Calu3 (cell line): ENCODE data around the gene HEMK1. TPM values are rescaled to one million over a fixed set of nuclear protein-coding genes. Genes with fewer than 3 reads are reported as not detected.

Source experiments
- BruUV-seq: library from RNA; stranded (reverse); fragments of 400-500 nt; replicated peaks from 2 replicates; lab custom pipeline; 2021; lab: Mats Ljungman, UMichigan
- CTCF ChIA-PET: fragments of 300-600 bp; sonication (Branson Sonifier 250); formaldehyde crosslinking; loops from one replicate; lab custom pipeline; 2022; ENCODE audit warnings: antibody characterized with exemption; lab: Charles Lee
- DNase-seq: peaks from one replicate; pipeline ENCODE4 v3.0.0; 2022
- H3K27ac Mint-ChIP-seq: one replicate; pipeline ENCODE4 v1.8.0; 2022; ENCODE audit warnings: mixed read lengths; ENCODE audit not compliant: unreplicated experiment
- H3K27me3 Mint-ChIP-seq: one replicate; pipeline ENCODE4 v1.8.0; 2022; ENCODE audit warnings: mixed read lengths; ENCODE audit not compliant: unreplicated experiment
- H3K36me3 Mint-ChIP-seq: one replicate; pipeline ENCODE4 v1.8.0; 2022; ENCODE audit warnings: mild to moderate bottlenecking, moderate library complexity, mixed read lengths; ENCODE audit not compliant: insufficient read depth, unreplicated experiment
- H3K4me1 Mint-ChIP-seq: one replicate; pipeline ENCODE4 v1.8.0; 2022; ENCODE audit warnings: mild to moderate bottlenecking, low read depth, mixed read lengths; ENCODE audit not compliant: unreplicated experiment
- H3K4me3 Mint-ChIP-seq: one replicate; pipeline ENCODE4 v1.8.0; 2022; ENCODE audit warnings: mild to moderate bottlenecking, low read depth, moderate library complexity, mixed read lengths; ENCODE audit not compliant: unreplicated experiment
- H3K9me3 Mint-ChIP-seq: one replicate; pipeline ENCODE4 v1.8.0; 2022; ENCODE audit warnings: low read depth, mixed read lengths; ENCODE audit not compliant: unreplicated experiment
- intact Hi-C: fragments of 100-400 bp; cut with micrococcal nuclease; formaldehyde crosslinking; loops from one replicate; pipeline ENCODE4 v1.10.0; 2022; ENCODE audit not compliant: unreplicated experiment
- total RNA-seq: library from RNA; stranded (reverse); gene quantifications from 2 replicates; pipeline ENCODE4 v1.2.3, GENCODE V29; 2022
- TF ChIP-seq, protein P1 (sequence below): fragments of 200-600 bp; IDR thresholded peaks from one replicate; pipeline ENCODE4 v1.8.0; 2022; ENCODE audit warnings: antibody characterized with exemption; ENCODE audit not compliant: unreplicated experiment

The HEMK1 gene
- total RNA-seq, 1 experiment from 2014 or later: 20.0 TPM

- H3K36me3 Mint-ChIP-seq: no peaks in the 10 kb centered on the region
- peaks cover 46% of the 10 kb centered on the region for H3K27me3 Mint-ChIP-seq
- H3K27ac Mint-ChIP-seq: no peak overlapping the region
- BruUV-seq: no TSS peak
- TF ChIP-seq, protein P1, sequence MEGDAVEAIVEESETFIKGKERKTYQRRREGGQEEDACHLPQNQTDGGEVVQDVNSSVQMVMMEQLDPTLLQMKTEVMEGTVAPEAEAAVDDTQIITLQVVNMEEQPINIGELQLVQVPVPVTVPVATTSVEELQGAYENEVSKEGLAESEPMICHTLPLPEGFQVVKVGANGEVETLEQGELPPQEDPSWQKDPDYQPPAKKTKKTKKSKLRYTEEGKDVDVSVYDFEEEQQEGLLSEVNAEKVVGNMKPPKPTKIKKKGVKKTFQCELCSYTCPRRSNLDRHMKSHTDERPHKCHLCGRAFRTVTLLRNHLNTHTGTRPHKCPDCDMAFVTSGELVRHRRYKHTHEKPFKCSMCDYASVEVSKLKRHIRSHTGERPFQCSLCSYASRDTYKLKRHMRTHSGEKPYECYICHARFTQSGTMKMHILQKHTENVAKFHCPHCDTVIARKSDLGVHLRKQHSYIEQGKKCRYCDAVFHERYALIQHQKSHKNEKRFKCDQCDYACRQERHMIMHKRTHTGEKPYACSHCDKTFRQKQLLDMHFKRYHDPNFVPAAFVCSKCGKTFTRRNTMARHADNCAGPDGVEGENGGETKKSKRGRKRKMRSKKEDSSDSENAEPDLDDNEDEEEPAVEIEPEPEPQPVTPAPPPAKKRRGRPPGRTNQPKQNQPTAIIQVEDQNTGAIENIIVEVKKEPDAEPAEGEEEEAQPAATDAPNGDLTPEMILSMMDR: no peak
- intact Hi-C loops: loop anchor here (1.0 to 5.0 kb wide), 4 partner anchors 24 to 195 kb away; partner anchors contain the start of gene ZMYND10
- CTCF ChIA-PET: interaction anchor here (0.5 to 1.6 kb wide), 10 partner anchors 24 to 847 kb away, joined by 3 to 18 read pairs (median 4); partner anchors contain the start of genes CYB561D2, HEMK1 and NPRL2
- H3K9me3 Mint-ChIP-seq: no peaks in the 10 kb centered on the region
- H3K4me3 Mint-ChIP-seq: no peak overlapping the region
- H3K4me1 Mint-ChIP-seq: no peaks in the 10 kb centered on the region
- peak; percentile 73 for DNase-seq
These were observed 26.9 kb upstream of the HEMK1 start for GRCh38 chr3:50542177-50543034.

DNA sequence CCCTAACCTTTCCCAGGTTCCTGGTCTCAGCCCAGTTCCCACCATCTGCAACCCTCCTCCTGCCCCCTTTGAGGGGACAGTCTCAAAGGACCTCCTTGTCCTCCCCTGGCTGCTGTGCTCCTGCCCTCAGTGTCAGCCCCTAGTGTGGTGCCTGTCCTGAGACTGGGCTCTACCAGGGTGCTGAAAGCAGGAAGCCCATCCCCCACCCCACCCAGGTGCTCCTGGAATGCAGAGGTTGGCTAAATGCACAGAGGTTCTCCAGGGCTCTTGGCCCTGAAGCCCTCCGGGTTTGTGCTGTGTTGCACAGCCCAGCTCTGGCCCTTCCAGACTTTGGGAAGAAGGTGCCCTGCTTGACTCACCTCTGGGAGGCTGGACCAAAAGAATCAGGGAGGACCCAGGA lies 23.5 kb upstream of the HEMK1 start:
- intact Hi-C loops: no loop called here
- Mint-ChIP-seq H3K4me1 (no peaks in the 10 kb centered on the region), H3K27ac (no peak overlapping the region), H3K9me3 (no peaks in the 10 kb centered on the region), H3K36me3 (no peaks in the 10 kb centered on the region), H3K27me3 (peaks cover 12% of the 10 kb centered on the region), H3K4me3 (no peak overlapping the region)
- CTCF ChIA-PET: interaction anchor here (1.4 kb wide), 1 partner anchor 26 kb away, joined by 3 read pairs; no protein-coding TSS in a partner anchor
- DNase-seq: no peak
- BruUV-seq: no TSS peak
- TF ChIP-seq, protein P1: no peak

GRCh38 chr3:50549226-50549625 lies 20.1 kb upstream of the HEMK1 start:
- CTCF ChIA-PET: interaction anchor here (1.1 kb wide), 1 partner anchor 178 kb away, joined by 3 read pairs; no protein-coding TSS in a partner anchor

DNA sequence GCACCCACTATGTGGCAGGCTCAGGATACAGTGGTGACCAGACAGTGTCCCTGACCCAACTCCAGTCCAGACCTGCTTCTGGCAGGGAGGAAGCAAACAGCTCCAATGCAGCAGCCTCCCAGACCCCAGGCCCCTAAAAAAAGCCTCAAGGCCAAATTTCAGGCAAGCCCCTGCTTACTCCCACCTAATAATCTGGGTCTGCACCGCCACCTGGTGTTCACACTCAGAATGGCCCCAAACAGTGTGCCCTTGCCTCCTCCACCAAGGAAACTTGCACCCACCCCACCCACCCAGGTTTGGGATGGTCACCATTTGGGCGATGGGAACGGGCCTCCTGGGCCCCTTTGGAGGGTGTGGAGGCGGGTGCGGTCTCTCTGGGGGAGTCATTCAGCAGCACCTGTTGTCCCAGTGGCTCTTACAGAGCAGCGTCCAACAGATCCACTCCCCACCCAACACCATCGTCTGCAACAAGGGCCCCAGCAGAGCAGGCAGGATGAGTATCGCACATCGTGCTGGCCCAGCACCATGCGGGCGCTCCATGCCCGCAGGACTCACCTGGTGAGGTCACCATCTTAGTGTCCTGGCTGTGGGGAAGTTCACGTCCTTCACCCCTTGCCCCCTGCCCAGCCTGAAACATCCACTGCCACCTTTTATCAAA lies 19.1 kb upstream of the HEMK1 start:
- peaks cover 40% of the 10 kb centered on the region for H3K27me3 Mint-ChIP-seq
- H3K4me3 Mint-ChIP-seq: no peak overlapping the region
- no peak overlapping the region for H3K27ac Mint-ChIP-seq
- no peaks in the 10 kb centered on the region for H3K4me1 Mint-ChIP-seq
- H3K9me3 Mint-ChIP-seq: no peaks in the 10 kb centered on the region
- DNase-seq: peak; percentile 72
- intact Hi-C loops: no loop called here
- TF ChIP-seq, protein P1: no peak
- CTCF ChIA-PET: interaction anchor here (1.1 kb wide), 1 partner anchor 179 kb away, joined by 3 read pairs; no protein-coding TSS in a partner anchor
- no peaks in the 10 kb centered on the region for H3K36me3 Mint-ChIP-seq
- no TSS peak for BruUV-seq

More at GRCh38 chr3:50549226-50549625, 20.1 kb upstream of the HEMK1 start:
- peaks cover 31% of the 10 kb centered on the region for H3K27me3 Mint-ChIP-seq
- TF ChIP-seq, protein P1: no peak
- DNase-seq: no peak
- intact Hi-C loops: no loop called here
- no peak overlapping the region for H3K27ac Mint-ChIP-seq
- H3K4me3 Mint-ChIP-seq: no peak overlapping the region
- no peaks in the 10 kb centered on the region for H3K36me3 Mint-ChIP-seq
- BruUV-seq: no TSS peak
- no peaks in the 10 kb centered on the region for H3K4me1 Mint-ChIP-seq
- H3K9me3 Mint-ChIP-seq: no peaks in the 10 kb centered on the region
